Mesenchymal stem cell (in vitro differentiated cells and primary cell): ENCODE measurements around the gene C11orf68.

Source experiments
- DNase-seq: peaks from one replicate; pipeline ENCODE4 v3.0.0-alpha.2; 2013
- H2AFZ ChIP-seq: one replicate; pipeline ENCODE4 v1.6.1; 2013; ENCODE audit warnings: low read depth, mild to moderate bottlenecking, control low read depth, inconsistent platforms, low read length, moderate library complexity
- H2AK5ac ChIP-seq: 2 replicates; pipeline ENCODE4 v1.6.1; 2013; ENCODE audit warnings: low read length, moderate library complexity, mild to moderate bottlenecking, inconsistent platforms; ENCODE audit not compliant: severe bottlenecking
- H2BK120ac ChIP-seq: one replicate; pipeline ENCODE4 v1.6.1; 2013; ENCODE audit warnings: low read depth, mild to moderate bottlenecking, inconsistent platforms, low read length, moderate library complexity
- H2BK12ac ChIP-seq, 2 experiments: one replicate each; pipeline ENCODE4 v1.6.1; 2013; ENCODE audit warnings: inconsistent platforms in 2 of 2, low read length in 2 of 2, mild to moderate bottlenecking in 2 of 2, moderate library complexity in 2 of 2, control low read depth in 1 of 2
- H2BK15ac ChIP-seq: one replicate; pipeline ENCODE4 v1.6.1; 2013; ENCODE audit warnings: mild to moderate bottlenecking, low read depth, inconsistent platforms; ENCODE audit not compliant: poor library complexity, severe bottlenecking
- H2BK5ac ChIP-seq: 2 replicates; pipeline ENCODE4 v1.6.1; 2013; ENCODE audit warnings: low read depth, mild to moderate bottlenecking, low read length, control low read depth, inconsistent platforms; ENCODE audit not compliant: poor library complexity, severe bottlenecking
- H3K14ac ChIP-seq, 2 experiments: one replicate each; pipeline ENCODE4 v1.6.1; 2013; ENCODE audit warnings: inconsistent platforms in 2 of 2, low read length in 2 of 2, control low read depth in 1 of 2, mild to moderate bottlenecking in 1 of 2, moderate library complexity in 1 of 2
- H3K18ac ChIP-seq, 2 experiments: one replicate each; pipeline ENCODE4 v1.6.1; 2013; ENCODE audit warnings: inconsistent platforms in 2 of 2, low read length in 2 of 2, control low read depth in 1 of 2, low read depth in 1 of 2, mild to moderate bottlenecking in 1 of 2
- H3K23ac ChIP-seq, 2 experiments: one replicate each; pipeline ENCODE4 v1.6.1; 2013; ENCODE audit warnings: inconsistent platforms in 2 of 2, low read length in 2 of 2, mild to moderate bottlenecking in 2 of 2, moderate library complexity in 2 of 2, control low read depth in 1 of 2
- H3K27ac ChIP-seq: 2 replicates; pipeline ENCODE4 v1.5.1; 2013; ENCODE audit warnings: mild to moderate bottlenecking, moderate library complexity, low read length, control low read depth, inconsistent platforms; ENCODE audit not compliant: poor library complexity, severe bottlenecking
- H3K27me3 ChIP-seq, 2 experiments: 2 replicates each; pipeline versions ENCODE4 v1.6.1 to v1.7.0; 2013; ENCODE audit warnings: low read length in 2 of 2, mild to moderate bottlenecking in 2 of 2, moderate library complexity in 2 of 2, control low read depth in 1 of 2, inconsistent platforms in 1 of 2; ENCODE audit not compliant: control insufficient read depth in 1 of 2, insufficient read depth in 1 of 2
- H3K36me3 ChIP-seq, 2 experiments: 2 replicates each; pipeline versions ENCODE4 v1.6.1 to v1.7.0; 2013; ENCODE audit warnings: low read length in 2 of 2, control low read depth in 1 of 2, inconsistent platforms in 1 of 2, low read depth in 1 of 2, mild to moderate bottlenecking in 1 of 2; ENCODE audit not compliant: insufficient read depth in 2 of 2, control insufficient read depth in 1 of 2
- H3K4ac ChIP-seq, 2 experiments: one replicate each; pipeline ENCODE4 v1.6.1; 2013; ENCODE audit warnings: inconsistent platforms in 2 of 2, low read length in 2 of 2, mild to moderate bottlenecking in 2 of 2, moderate library complexity in 2 of 2, control low read depth in 1 of 2, low read depth in 1 of 2
- H3K4me1 ChIP-seq: 2 replicates; pipeline ENCODE4 v1.6.1; 2013; ENCODE audit warnings: low read depth, low read length, control low read depth; ENCODE audit not compliant: control insufficient read depth, insufficient read depth
- H3K4me2 ChIP-seq: 2 replicates; pipeline ENCODE4 v1.6.1; 2013; ENCODE audit warnings: low read length, mild to moderate bottlenecking, inconsistent platforms; ENCODE audit not compliant: poor library complexity, severe bottlenecking
- H3K4me3 ChIP-seq, 2 experiments: 2 replicates each; pipeline versions ENCODE4 v1.5.1 to v1.7.0; 2013; ENCODE audit warnings: low read length in 2 of 2, mild to moderate bottlenecking in 2 of 2, control low read depth in 1 of 2, low read depth in 1 of 2; ENCODE audit not compliant: insufficient read depth in 1 of 2
- H3K79me1 ChIP-seq: replicated peaks from 2 replicates; pipeline ENCODE4 v1.6.1; 2013; ENCODE audit warnings: mild to moderate bottlenecking, control low read depth, low read length, inconsistent platforms; ENCODE audit not compliant: poor library complexity, severe bottlenecking
- H3K9ac ChIP-seq: 2 replicates; pipeline ENCODE4 v1.7.0; 2013; ENCODE audit warnings: mild to moderate bottlenecking, low read length, moderate library complexity
- H3K9me3 ChIP-seq: 2 replicates; pipeline ENCODE4 v1.7.0; 2013; ENCODE audit warnings: mild to moderate bottlenecking, low read length; ENCODE audit not compliant: control insufficient read depth
- H4K8ac ChIP-seq: one replicate; pipeline ENCODE4 v1.6.1; 2013; ENCODE audit warnings: inconsistent platforms, mild to moderate bottlenecking, low read length, moderate library complexity
- H4K91ac ChIP-seq: one replicate; pipeline ENCODE4 v1.6.1; 2013; ENCODE audit warnings: mild to moderate bottlenecking, low read length, inconsistent platforms
- WGBS: methylation state at CpG from one replicate; pipeline ENCODE4 v1.1.7; 2013; ENCODE audit warnings: mixed read lengths; 5-methylcytosine and 5-hydroxymethylcytosine counted together

Gene C11orf68

GRCh38 chr11:65880844-65881421, 37.9 kb downstream of the C11orf68 start:
- Histone ChIP-seq H3K9ac (no peak overlapping the region), H3K4ac (no peak overlapping the region), H3K27me3 (no peaks in the 10 kb centered on the region), H3K9me3 (no peaks in the 10 kb centered on the region), H3K27ac (no peak overlapping the region), H3K4me3 (no peak overlapping the region), H2AK5ac (no peak overlapping the region), H4K91ac (no peak overlapping the region), H2BK12ac (no peak overlapping the region), H3K14ac (no peak overlapping the region), H3K4me1 (peaks cover 5% of the 10 kb centered on the region), H3K79me1 (peaks cover 21% of the 10 kb centered on the region), H2BK5ac (no peak overlapping the region), H2BK15ac (no peak overlapping the region), H2BK120ac (no peak overlapping the region), H2AFZ (no peak overlapping the region), H3K18ac (no peak overlapping the region), H3K4me2 (no peak overlapping the region), H3K36me3 (peaks cover 40 to 52% of the 10 kb centered on the region in 2 experiments), H4K8ac (no peak overlapping the region), H3K23ac (no peak overlapping the region)
- DNase-seq: no peak
- WGBS: 85% methylated on average over 7 of the region's 7 CpGs

GRCh38 chr11:65880027-65880426, 38.8 kb downstream of the C11orf68 start:
- Histone ChIP-seq H2BK15ac (no peak overlapping the region), H3K4me2 (no peak overlapping the region), H3K4me1 (peaks cover 5% of the 10 kb centered on the region), H3K79me1 (peaks cover 16% of the 10 kb centered on the region), H3K14ac (no peak overlapping the region), H3K36me3 (peaks cover 31 to 43% of the 10 kb centered on the region in 2 experiments), H3K9ac (no peak overlapping the region), H3K23ac (no peak overlapping the region), H3K4me3 (no peak overlapping the region), H4K91ac (no peak overlapping the region), H2BK5ac (no peak overlapping the region), H2BK120ac (no peak overlapping the region), H4K8ac (no peak overlapping the region), H2AFZ (no peak overlapping the region), H3K4ac (no peak overlapping the region), H2BK12ac (no peak overlapping the region), H3K27me3 (no peaks in the 10 kb centered on the region), H3K27ac (no peak overlapping the region), H3K18ac (no peak overlapping the region), H3K9me3 (no peaks in the 10 kb centered on the region), H2AK5ac (no peak overlapping the region)
- no peak for DNase-seq
- WGBS: 91% methylated on average over 7 of the region's 7 CpGs

GRCh38 chr11:65879617-65880016, 39.2 kb downstream of the C11orf68 start, which contains the start of gene CTSW:
TSS of gene CTSW (plus strand) at chr11:65879837. CDS start at chr11:65879855, 18 bp downstream.
- DNase-seq: no peak
- H3K4ac ChIP-seq: no peak within 1 kb of the TSS

GRCh38 chr11:65873318-65874156, 45.3 kb downstream of the C11orf68 start:
- peak; percentile 95 for DNase-seq
- Histone ChIP-seq H3K79me1 (peaks cover 9% of the 10 kb centered on the region), H2BK5ac (no peak overlapping the region), H4K8ac (peak overlapping the region; percentile 96), H3K9ac (peak overlapping the region; percentile 91), H3K9me3 (no peaks in the 10 kb centered on the region), H3K27me3 (no peaks in the 10 kb centered on the region), H2AFZ (peak overlapping the region; percentile 84), H3K4me1 (peaks cover 28% of the 10 kb centered on the region), H3K4me2 (peak overlapping the region; percentile 97), H3K14ac (peak overlapping the region; percentile 82 to 87), H2BK120ac (peak overlapping the region; percentile 91), H3K27ac (peak overlapping the region; percentile 82), H2AK5ac (peak overlapping the region; percentile 53), H3K23ac (peak overlapping the region in 1 of 2 experiments; percentile 74), H2BK12ac (peak overlapping the region; percentile 82 to 97), H4K91ac (peak overlapping the region; percentile 94), H3K18ac (peak overlapping the region; percentile 97), H3K4me3 (peak overlapping the region; percentile 88 to 91), H3K4ac (peak overlapping the region; percentile 79 to 98), H3K36me3 (peaks cover 25 to 27% of the 10 kb centered on the region in 2 experiments), H2BK15ac (peak overlapping the region; percentile 98)
- 11% methylated on average over 44 of the region's 54 CpGs for WGBS

More at GRCh38 chr11:65879617-65880016, 39.2 kb downstream of the C11orf68 start, which contains the start of gene CTSW:
- peak within 1 kb of the TSS; percentile 21 for H4K8ac ChIP-seq
- H2BK5ac ChIP-seq: no peak within 1 kb of the TSS
- no peaks in the 10 kb centered on the region for H3K9me3 ChIP-seq
- H3K27me3 ChIP-seq: no peaks in the 10 kb centered on the region
- H3K14ac ChIP-seq: no peak within 1 kb of the TSS
- H4K91ac ChIP-seq: no peak within 1 kb of the TSS
- H2BK120ac ChIP-seq: no peak within 1 kb of the TSS
- H3K4me3 ChIP-seq: no peak within 1 kb of the TSS
- H3K18ac ChIP-seq: no peak within 1 kb of the TSS
- H3K4me1 ChIP-seq: peaks cover 2% of the 10 kb centered on the region
- no peak within 1 kb of the TSS for H3K9ac ChIP-seq
- H3K27ac ChIP-seq: no peak within 1 kb of the TSS
- H3K79me1 ChIP-seq: peaks cover 14% of the 10 kb centered on the region
- H2AFZ ChIP-seq: no peak within 1 kb of the TSS
- peak within 1 kb of the TSS; percentile 31 to 64 for H2BK12ac ChIP-seq
- H2AK5ac ChIP-seq: no peak within 1 kb of the TSS
- H2BK15ac ChIP-seq: no peak within 1 kb of the TSS
- WGBS: 79% methylated on average over 7 of the region's 7 CpGs
- no peak within 1 kb of the TSS for H3K23ac ChIP-seq
- peaks cover 27 to 39% of the 10 kb centered on the region in 2 experiments for H3K36me3 ChIP-seq
- H3K4me2 ChIP-seq: no peak within 1 kb of the TSS
